ENCODE results near the gene NID1.

GRCh38 chr1:236101233-236102200 is 36.6 kb upstream of the NID1 start:
- TF ChIP-seq CTCF (IDR thresholded peaks at IDR 0.05; ENCODE audit: low read length), result no peak
- TF ChIP-seq EZH2 (optimal IDR thresholded peaks at IDR 0.05; ENCODE audit: low read depth, low read length), result no peak
- TF ChIP-seq EZH2phosphoT487 (IDR thresholded peaks at IDR 0.05; ENCODE audit: low read length), result no peak
